A549 (cell line): ENCODE results near the gene SOS2. TPM values are rescaled to one million over a fixed set of nuclear protein-coding genes. Genes with fewer than 3 reads are reported as not detected.

Experiments used
- ATAC-seq, 2 experiments: fragments of 200-7000 bp in 1 of 2; fragments of >200 bp in 1 of 2; cut with Nextera tagmentation in 1 of 2; cut with Tn5 transposase in 1 of 2; 3 replicates each; pipeline versions ENCODE4 v1.8.0 to v1.9.1; 2018 to 2020; ENCODE audit warnings: mild to moderate bottlenecking in 1 of 2, moderate library complexity in 1 of 2
- CTCF ChIA-PET: fragments of 300-600 bp; sonication (Branson Sonifier 250); formaldehyde crosslinking; extraction: SDS; loops from one replicate; lab custom pipeline; 2021; ENCODE audit warnings: antibody characterized with exemption, inconsistent platforms; lab: Yijun Ruan, JAX
- POLR2A ChIA-PET: fragments of 350-600 bp; formaldehyde crosslinking; extraction: SDS; loops from one replicate; lab custom pipeline; 2021; ENCODE audit warnings: antibody characterized with exemption, inconsistent platforms; lab: Yijun Ruan, JAX
- DNase-seq, 2 experiments: peaks; one replicate each; pipeline versions ENCODE4 v3.0.0 to v3.0.0-alpha.2; 2011 to 2016; ENCODE audit warnings: low read depth in 1 of 2, low spot score in 1 of 2
- FAIRE-seq: peaks from 2 replicates; lab custom pipeline; 2011; peaks lifted over from hg19 to GRCh38; lab: Jason Lieb, UNC
- H3K27ac ChIP-seq, 2 experiments: fragments of >200 bp; sonication (Bioruptor Twin); formaldehyde crosslinking; 3 replicates each; pipeline ENCODE4 v1.5.1; 2016 to 2017
- H3K4me1 ChIP-seq: fragments of >200 bp; sonication (Bioruptor Twin); formaldehyde crosslinking; 3 replicates; pipeline ENCODE4 v1.6.1; 2016
- H3K4me2 ChIP-seq: fragments of >200 bp; sonication (Bioruptor Twin); formaldehyde crosslinking; 3 replicates; pipeline ENCODE4 v1.6.1; 2016
- H3K4me3 ChIP-seq: fragments of >200 bp; sonication (Bioruptor Twin); formaldehyde crosslinking; 3 replicates; pipeline ENCODE4 v1.5.1; 2016
- H3K9me3 ChIP-seq: fragments of >200 bp; sonication (Bioruptor Twin); formaldehyde crosslinking; 3 replicates; pipeline ENCODE4 v1.6.1; 2016
- BCL3 ChIP-seq: fragments of >200 bp; sonication (Bioruptor Twin); formaldehyde crosslinking; IDR thresholded peaks from 3 replicates; pipeline ENCODE4 v1.6.1; 2016
- ESRRA ChIP-seq: fragments of 150-350 bp; IDR thresholded peaks from 2 replicates; pipeline ENCODE4 v1.6.1; 2014; ENCODE audit warnings: mild to moderate bottlenecking, low read length, borderline replicate concordance
- FOSL2 ChIP-seq, 2 experiments: fragments of 450-650 bp in 1 of 2; fragments of >200 bp in 1 of 2; sonication (Bioruptor Twin) in 1 of 2; formaldehyde crosslinking; IDR thresholded peaks; 2 replicates each; pipeline versions ENCODE4 v1.5.0 to v1.6.1; 2016 to 2020; ENCODE audit warnings: mild to moderate bottlenecking in 1 of 2, moderate library complexity in 1 of 2
- HEYL ChIP-seq: fragments of 250-450 bp; sonication (Bioruptor Pico); IDR thresholded peaks from 2 replicates; pipeline ENCODE4 v1.8.0; 2021; ENCODE audit warnings: mild to moderate bottlenecking, moderate library complexity
- HMGXB4 ChIP-seq: fragments of 250-450 bp; sonication (Bioruptor Pico); IDR thresholded peaks from 2 replicates; pipeline ENCODE4 v1.5.0; 2021; ENCODE audit warnings: mild to moderate bottlenecking, moderate library complexity, borderline replicate concordance
- HOXB13 ChIP-seq: fragments of 250-450 bp; sonication (Bioruptor Pico); IDR thresholded peaks from 2 replicates; pipeline ENCODE4 v1.5.0; 2020; ENCODE audit warnings: low read depth, mild to moderate bottlenecking, moderate library complexity
- JUN ChIP-seq, 2 experiments: fragments of >200 bp; sonication (Bioruptor Twin); formaldehyde crosslinking; IDR thresholded peaks; 2 replicates in 1 of 2; 3 replicates in 1 of 2; pipeline ENCODE4 v1.6.1; 2016 to 2017
- PBX3 ChIP-seq: IDR thresholded peaks from 2 replicates; pipeline ENCODE4 v1.6.1; 2012
- POLR2AphosphoS2 ChIP-seq: conservative IDR thresholded peaks from 2 replicates; pipeline ENCODE4 v1.6.1; 2012; ENCODE audit warnings: low read length, improper control_type of control experiment, inconsistent platforms
- TP53 ChIP-seq: fragments of 250-450 bp; sonication (Bioruptor Pico); IDR thresholded peaks from 2 replicates; pipeline ENCODE4 v1.5.0; 2021; ENCODE audit warnings: mild to moderate bottlenecking, moderate library complexity
- ZC3H11A ChIP-seq: fragments of 450-650 bp; IDR thresholded peaks from 2 replicates; pipeline ENCODE4 v1.6.1; 2014; ENCODE audit warnings: antibody characterized with exemption, mild to moderate bottlenecking
- ZFP36 ChIP-seq: fragments of 450-650 bp; IDR thresholded peaks from 2 replicates; pipeline ENCODE4 v1.6.1; 2014; ENCODE audit warnings: borderline replicate concordance; ENCODE audit not compliant: partially characterized antibody
- ZNF302 ChIP-seq: fragments of 250-450 bp; sonication (Bioruptor Pico); IDR thresholded peaks from 2 replicates; pipeline ENCODE4 v1.9.0; 2021; ENCODE audit warnings: inconsistent platforms, mild to moderate bottlenecking, moderate library complexity
- ZSCAN20 ChIP-seq: fragments of 250-450 bp; sonication (Bioruptor Pico); IDR thresholded peaks from 2 replicates; pipeline ENCODE4 v1.8.0; 2022; ENCODE audit warnings: mild to moderate bottlenecking, moderate library complexity
- WGBS: methylation state at CpG from one replicate; pipeline ENCODE4 v1.1.6; 2017; ENCODE audit errors: missing lambda C conversion rate; 5-methylcytosine and 5-hydroxymethylcytosine counted together
- polyA plus RNA-seq, 4 experiments: library from polyadenylated mRNA; depleted of rRNA in 3 of 4; stranded (reverse); fragments of >200 nt; fragmentation: RNase III in 1 of 4; extraction: RNeasy Plus Mini Kit Qiagen cat#74134 plus additional on column Dnase treatment in 1 of 4; gene quantifications; 2 replicates in 3 of 4; 3 replicates in 1 of 4; pipeline ENCODE4 v1.2.3, GENCODE V29; 2011 to 2017
- TF ChIP-seq, protein P1 (sequence below): IDR thresholded peaks from 2 replicates; pipeline ENCODE4 v1.6.1; 2012; ENCODE audit warnings: low read depth, borderline replicate concordance
- TF ChIP-seq, protein P2 (sequence below): fragments of 250-450 bp; sonication (Bioruptor Pico); IDR thresholded peaks from 2 replicates; pipeline ENCODE4 v1.5.0; 2020; ENCODE audit warnings: low read depth, mild to moderate bottlenecking, moderate library complexity
- TF ChIP-seq, protein P3 (sequence below): fragments of >200 bp; sonication (Bioruptor Twin); formaldehyde crosslinking; IDR thresholded peaks from 2 replicates; pipeline ENCODE4 v1.6.1; 2016
- TF ChIP-seq, protein P4 (sequence below): fragments of >200 bp; sonication (Bioruptor Twin); formaldehyde crosslinking; IDR thresholded peaks from 3 replicates; pipeline ENCODE4 v1.5.1; 2016

The SOS2 gene
- polyA plus RNA-seq, 2 of the 4 experiments (the other 2 are of a cell fraction) = 9.6 to 23.0 TPM

- H3K9me3 ChIP-seq = no peaks in the 10 kb centered on the region
- no peaks in the 10 kb centered on the region for H3K4me1 ChIP-seq
- FAIRE-seq = no peak
- CTCF ChIA-PET = interaction anchor here (0.8 to 13.3 kb wide), 6 partner anchors 10 to 441 kb away, joined by 3 to 259 read pairs (median 6); no protein-coding TSS in a partner anchor
- no peak for DNase-seq
- TF ChIP-seq HEYL (CRISPR knock-in tag) (no peak), HMGXB4 (CRISPR knock-in tag) (no peak), HOXB13 (no peak), ZFP36 (no peak), JUN (IDR thresholded peaks at IDR 0.05) (no peak), ZSCAN20 (CRISPR knock-in tag) (no peak), ZC3H11A (no peak), ESRRA (no peak), BCL3 (no peak), FOSL2 (IDR thresholded peaks at IDR 0.05) (no peak), FOSL2 (CRISPR knock-in tag; IDR thresholded peaks at IDR 0.05) (no peak), POLR2AphosphoS2 (no peak), TP53 (CRISPR knock-in tag) (no peak), ZNF302 (CRISPR knock-in tag) (no peak)
- TF ChIP-seq, protein P1, sequence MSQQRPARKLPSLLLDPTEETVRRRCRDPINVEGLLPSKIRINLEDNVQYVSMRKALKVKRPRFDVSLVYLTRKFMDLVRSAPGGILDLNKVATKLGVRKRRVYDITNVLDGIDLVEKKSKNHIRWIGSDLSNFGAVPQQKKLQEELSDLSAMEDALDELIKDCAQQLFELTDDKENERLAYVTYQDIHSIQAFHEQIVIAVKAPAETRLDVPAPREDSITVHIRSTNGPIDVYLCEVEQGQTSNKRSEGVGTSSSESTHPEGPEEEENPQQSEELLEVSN = no peak
- TF ChIP-seq, protein P2, sequence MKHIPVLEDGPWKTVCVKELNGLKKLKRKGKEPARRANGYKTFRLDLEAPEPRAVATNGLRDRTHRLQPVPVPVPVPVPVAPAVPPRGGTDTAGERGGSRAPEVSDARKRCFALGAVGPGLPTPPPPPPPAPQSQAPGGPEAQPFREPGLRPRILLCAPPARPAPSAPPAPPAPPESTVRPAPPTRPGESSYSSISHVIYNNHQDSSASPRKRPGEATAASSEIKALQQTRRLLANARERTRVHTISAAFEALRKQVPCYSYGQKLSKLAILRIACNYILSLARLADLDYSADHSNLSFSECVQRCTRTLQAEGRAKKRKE (CRISPR knock-in tag) = no peak
- TF ChIP-seq, protein P3, sequence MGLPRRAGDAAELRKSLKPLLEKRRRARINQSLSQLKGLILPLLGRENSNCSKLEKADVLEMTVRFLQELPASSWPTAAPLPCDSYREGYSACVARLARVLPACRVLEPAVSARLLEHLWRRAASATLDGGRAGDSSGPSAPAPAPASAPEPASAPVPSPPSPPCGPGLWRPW = no peak
- H3K27ac ChIP-seq = no peak overlapping the region
- H3K4me3 ChIP-seq = no peak overlapping the region
- ATAC-seq = no peak
- 95% methylated on average over 1 of the region's 1 CpG for WGBS
- H3K4me2 ChIP-seq = no peak overlapping the region
- POLR2A ChIA-PET = no interaction called here
Observed at GRCh38 chr14:50095895-50096294, 135.5 kb downstream of the SOS2 start.

GRCh38 chr14:50094056-50094755 lies 137.2 kb downstream of the SOS2 start:
- FAIRE-seq = no peak
- 94% methylated on average over 11 of the region's 11 CpGs for WGBS
- no peaks in the 10 kb centered on the region for H3K4me1 ChIP-seq
- no peak overlapping the region for H3K4me3 ChIP-seq
- no peak overlapping the region for H3K27ac ChIP-seq
- ChIA-PET CTCF (interaction anchor here (0.8 to 8.4 kb wide), 3 partner anchors 10 to 231 kb away, joined by 3 to 62 read pairs (median 22); no protein-coding TSS in a partner anchor), POLR2A (no interaction called here)
- DNase-seq = no peak
- TF ChIP-seq, protein P4, sequence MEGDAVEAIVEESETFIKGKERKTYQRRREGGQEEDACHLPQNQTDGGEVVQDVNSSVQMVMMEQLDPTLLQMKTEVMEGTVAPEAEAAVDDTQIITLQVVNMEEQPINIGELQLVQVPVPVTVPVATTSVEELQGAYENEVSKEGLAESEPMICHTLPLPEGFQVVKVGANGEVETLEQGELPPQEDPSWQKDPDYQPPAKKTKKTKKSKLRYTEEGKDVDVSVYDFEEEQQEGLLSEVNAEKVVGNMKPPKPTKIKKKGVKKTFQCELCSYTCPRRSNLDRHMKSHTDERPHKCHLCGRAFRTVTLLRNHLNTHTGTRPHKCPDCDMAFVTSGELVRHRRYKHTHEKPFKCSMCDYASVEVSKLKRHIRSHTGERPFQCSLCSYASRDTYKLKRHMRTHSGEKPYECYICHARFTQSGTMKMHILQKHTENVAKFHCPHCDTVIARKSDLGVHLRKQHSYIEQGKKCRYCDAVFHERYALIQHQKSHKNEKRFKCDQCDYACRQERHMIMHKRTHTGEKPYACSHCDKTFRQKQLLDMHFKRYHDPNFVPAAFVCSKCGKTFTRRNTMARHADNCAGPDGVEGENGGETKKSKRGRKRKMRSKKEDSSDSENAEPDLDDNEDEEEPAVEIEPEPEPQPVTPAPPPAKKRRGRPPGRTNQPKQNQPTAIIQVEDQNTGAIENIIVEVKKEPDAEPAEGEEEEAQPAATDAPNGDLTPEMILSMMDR = no peak
- no peak for TF ChIP-seq PBX3
- 0 out of 6 replicates have a peak, but pooled peaks of 1 of the 2 experiments have one; percentile 22 for ATAC-seq
- H3K9me3 ChIP-seq = no peaks in the 10 kb centered on the region
- H3K4me2 ChIP-seq = no peak overlapping the region
